Esophagus squamous epithelium (tissue), 4 donors: ENCODE measurements around the gene ZNF532.

Experiments used
- CTCF ChIP-seq, 6 experiments: fragments of 450-650 bp in 4 of 6; fragments of 200-600 bp in 2 of 6; sonication (generic) in 2 of 6; IDR thresholded peaks; one replicate each; pipeline ENCODE4 v1.5.1; 2016 to 2019; ENCODE audit warnings: antibody characterized with exemption in 6 of 6, mild to moderate bottlenecking in 4 of 6, moderate library complexity in 4 of 6
- POLR2A ChIP-seq, 4 donors: fragments of 450-650 bp; IDR thresholded peaks; one replicate each; pipeline ENCODE4 v1.6.1; 2017; ENCODE audit warnings: antibody characterized with exemption in 4 of 4, mild to moderate bottlenecking in 4 of 4, moderate library complexity in 3 of 4

DNA sequence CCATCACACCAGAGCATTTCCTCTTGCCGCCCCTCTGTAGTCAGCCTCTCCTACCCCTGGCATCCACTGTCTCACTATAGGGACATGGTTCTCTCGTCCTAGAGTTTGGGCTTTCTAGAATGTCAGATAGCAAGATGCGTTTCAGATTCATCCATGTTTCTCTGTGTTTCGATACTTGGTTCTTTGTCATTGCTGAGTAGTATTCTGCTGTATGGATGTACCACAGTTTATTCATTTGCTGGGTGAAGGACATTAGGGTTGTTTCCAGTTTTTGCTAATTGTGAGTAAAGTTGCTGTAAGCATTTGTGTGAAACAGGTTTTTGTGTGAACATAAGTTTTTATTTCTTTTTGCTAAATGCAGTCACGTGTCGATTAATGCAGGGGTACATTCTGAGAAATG is 3.8 kb downstream of the ZNF532 start:
- no peak for TF ChIP-seq CTCF (IDR thresholded peaks at IDR 0.05)
- TF ChIP-seq POLR2A (IDR thresholded peaks at IDR 0.05) = no peak
